ENCODE results near the gene ZNF302. TPM values are rescaled to one million over a fixed set of nuclear protein-coding genes. Genes with fewer than 3 reads are reported as not detected.

Gene ZNF302
- total RNA-seq, 1 experiment from 2014 or later = 23.3 TPM

GRCh38 chr19:34722353-34722752, 44.9 kb downstream of the ZNF302 start:
- no peaks in the 10 kb centered on the region for H3K23me2 ChIP-seq (ENCODE audit: insufficient read length, low read depth, low read length, poor library complexity, severe bottlenecking)
- H3K9ac ChIP-seq (ENCODE audit: extremely low read depth, insufficient read length, low read length) = no peak overlapping the region
- no peaks in the 10 kb centered on the region for H4K20me1 ChIP-seq (ENCODE audit: control insufficient read depth, insufficient read depth, insufficient read length)
- no peak overlapping the region for H3K56ac ChIP-seq (ENCODE audit: insufficient read length, low read depth, low read length)
- no peaks in the 10 kb centered on the region for H3K79me2 ChIP-seq (ENCODE audit: insufficient read depth, low read length)
- no peak overlapping the region for H3K4ac ChIP-seq (ENCODE audit: low read depth, low read length)
- no peak overlapping the region for H4K5ac ChIP-seq (ENCODE audit: insufficient read length, low read depth, low read length)
- H3K27ac ChIP-seq (ENCODE audit: insufficient read length, low read depth, low read length) = no peak overlapping the region
- H3K27me3 Mint-ChIP-seq (ENCODE audit: low read depth) = peaks cover 53% of the 10 kb centered on the region
- no peak overlapping the region for H3K4me2 ChIP-seq (ENCODE audit: insufficient read depth, insufficient read length, low read length)
- H3K14ac ChIP-seq (ENCODE audit: insufficient read depth, low read length) = no peak overlapping the region
- no peak overlapping the region for H2BK5ac ChIP-seq (ENCODE audit: insufficient read length, low read length)
- H2AK5ac ChIP-seq (ENCODE audit: insufficient read length, low read length) = no peak overlapping the region
- H2BK20ac ChIP-seq (ENCODE audit: low read depth, low read length, poor library complexity, severe bottlenecking) = no peak overlapping the region
- no peak for DNase-seq
- no CpG with 5 or more reads among the region's 11 CpGs for WGBS (ENCODE audit: extremely low coverage, insufficient read length, low lambda C conversion rate)
- no peak overlapping the region for H3K18ac ChIP-seq (ENCODE audit: insufficient read length, low read depth, low read length)
- no peak overlapping the region for H3K4me3 Mint-ChIP-seq
- no peak overlapping the region for H2BK12ac ChIP-seq (ENCODE audit: insufficient read length, low read depth, low read length)
- H3T11ph ChIP-seq (ENCODE audit: low read length) = no peak overlapping the region
- no peak overlapping the region for H3K27ac Mint-ChIP-seq
- no peak overlapping the region for H2BK15ac ChIP-seq (ENCODE audit: low read depth, low read length)
- no peaks in the 10 kb centered on the region for H3K9me3 ChIP-seq (ENCODE audit: control insufficient read depth, low read depth, low read length)
- H4K8ac ChIP-seq (replicated peaks; ENCODE audit: insufficient read length, low read depth, low read length) = no peak overlapping the region
- no peak overlapping the region for H2BK120ac ChIP-seq (ENCODE audit: low read depth, low read length, poor library complexity, severe bottlenecking)
- no peak overlapping the region for H4K91ac ChIP-seq (ENCODE audit: insufficient read length, low read depth, low read length)
- H3K23ac ChIP-seq (ENCODE audit: insufficient read length, low read depth, low read length) = no peak overlapping the region
- H3K4me1 ChIP-seq (ENCODE audit: insufficient read depth, low read length) = no peaks in the 10 kb centered on the region
- no peaks in the 10 kb centered on the region for H3K4me1 Mint-ChIP-seq
- H3K79me1 ChIP-seq (ENCODE audit: insufficient read depth, low read depth, low read length, poor library complexity, severe bottlenecking) = no peaks in the 10 kb centered on the region
- H2AFZ ChIP-seq (ENCODE audit: low read length) = no peak overlapping the region
- H3K36me3 Mint-ChIP-seq (ENCODE audit: insufficient read depth in 1 of 3, low read depth in 3 of 3) = peaks cover 0 to 3% (median 0%) of the 10 kb centered on the region in 3 experiments; a peak in 2 of 7 replicates
- no peaks in the 10 kb centered on the region for H3K27me3 ChIP-seq (ENCODE audit: insufficient read depth, low read length)
- TF ChIP-seq CTCF (conservative IDR thresholded peaks at IDR 0.05) = no peak
- peaks cover 48 to 84% of the 10 kb centered on the region in 2 experiments for H3K9me3 Mint-ChIP-seq

All from H9 (cell line).